ENCODE data around the gene TNFRSF14. TPM values are rescaled to one million over a fixed set of nuclear protein-coding genes. Genes with fewer than 3 reads are reported as not detected.
A peak's percentile ranks its signal among the peaks of the same experiment; 100 is the strongest.

Gene TNFRSF14
- total and polyA plus RNA-seq, 4 donors: 33.9 to 137 (median 72.4) TPM

DNA sequence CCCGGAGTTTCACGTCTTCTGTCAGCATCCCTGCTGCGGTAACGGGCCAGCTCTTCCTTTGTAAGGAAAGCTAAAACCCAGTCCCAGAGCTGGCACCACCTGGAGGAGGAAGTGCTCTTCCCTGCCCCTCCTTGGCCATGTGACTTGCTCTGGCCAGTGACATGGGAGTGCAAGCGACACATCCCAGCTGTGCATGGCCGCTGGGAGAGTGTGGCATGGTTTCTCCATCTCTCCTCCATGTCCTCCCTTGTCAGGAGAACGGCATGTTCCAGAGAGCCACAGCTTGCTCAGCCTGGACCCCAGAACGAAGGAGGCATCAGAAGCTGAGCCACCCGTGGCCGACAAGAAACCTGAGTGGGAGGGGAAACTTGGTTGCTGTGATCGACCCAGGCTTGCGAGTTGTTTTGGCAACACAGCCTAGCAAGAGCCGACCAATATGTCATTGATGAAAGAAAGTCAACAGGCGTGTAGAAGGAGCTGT is 27.7 kb downstream of the TNFRSF14 start:
- Histone ChIP-seq H3K9me3 (ENCODE audit: control insufficient read depth, low read length) (no peaks in the 10 kb centered on the region), H3K36me3 (ENCODE audit: control insufficient read depth in 1 of 2, insufficient read depth in 2 of 2, low read length in 1 of 2) (no peaks in the 10 kb centered on the region), H3K27me3 (ENCODE audit: control insufficient read depth in 1 of 2, insufficient read depth in 2 of 2, low read length in 1 of 2) (no peaks in the 10 kb centered on the region), H3K4me1 (ENCODE audit: control insufficient read depth in 1 of 2, insufficient read depth in 2 of 2, low read length in 2 of 2) (no peaks in the 10 kb centered on the region), H3K4me3 (ENCODE audit: low read length in 2 of 2) (no peak overlapping the region), H3K27ac (ENCODE audit: low read depth in 1 of 2, low read length in 2 of 2) (no peak overlapping the region)
- intact Hi-C loops (cut with DNase I): loop anchor here in 1 of 2 donors (10.0 kb wide), 1 partner anchor 59 kb away; the partner anchor contains the start of gene PANK4
- DNase-seq: peak; percentile 29 to 43
- no peak for ATAC-seq (ENCODE audit: low FRiP score)
- WGBS, 2 donors: 44 to 45% methylated on average over 14 of the region's 14 CpGs

DNA sequence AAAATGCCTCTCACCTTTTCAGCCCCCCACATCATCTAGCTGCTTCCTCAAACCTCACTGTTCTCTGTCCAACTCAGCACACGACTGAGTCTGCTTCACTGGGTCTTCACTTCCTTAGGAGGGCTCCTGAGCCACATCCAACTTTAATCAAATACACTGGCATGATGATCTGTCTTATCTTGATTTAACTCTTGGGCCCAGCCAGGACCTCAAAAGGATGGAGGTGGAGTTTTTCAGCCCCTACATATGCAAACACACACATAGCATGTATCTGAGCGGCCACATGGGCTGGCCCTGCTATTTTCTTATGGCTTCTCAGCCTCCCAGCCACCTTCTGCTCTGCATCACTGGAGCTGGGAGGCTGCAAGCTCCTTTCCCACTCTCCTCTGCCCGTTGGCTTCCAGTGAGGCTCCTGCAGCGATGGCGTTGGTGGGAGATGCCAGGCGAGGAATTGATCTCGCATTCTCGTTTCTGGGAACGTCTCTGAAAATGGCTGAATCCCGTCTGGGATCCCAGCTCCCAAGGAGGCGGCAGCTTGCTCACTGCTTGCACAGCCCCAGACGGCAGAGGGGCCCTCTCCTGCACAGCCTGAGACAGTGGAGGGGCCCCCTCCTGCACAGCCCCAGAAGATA is 28.6 kb downstream of the TNFRSF14 start:
- Histone ChIP-seq H3K36me3 (ENCODE audit: control insufficient read depth in 1 of 2, insufficient read depth in 2 of 2, low read length in 1 of 2) (no peaks in the 10 kb centered on the region), H3K4me1 (ENCODE audit: control insufficient read depth in 1 of 2, insufficient read depth in 2 of 2, low read length in 2 of 2) (no peaks in the 10 kb centered on the region), H3K9me3 (ENCODE audit: control insufficient read depth, low read length) (no peaks in the 10 kb centered on the region), H3K4me3 (ENCODE audit: low read length in 2 of 2) (no peak overlapping the region), H3K27me3 (ENCODE audit: control insufficient read depth in 1 of 2, insufficient read depth in 2 of 2, low read length in 1 of 2) (no peaks in the 10 kb centered on the region), H3K27ac (ENCODE audit: low read depth in 1 of 2, low read length in 2 of 2) (no peak overlapping the region)
- intact Hi-C loops (cut with DNase I): loop anchor here (5.0 to 10.0 kb wide), 2 partner anchors 60 to 393 kb away; partner anchors contain the start of genes FAAP20 (in 1 of the 2) and PANK4 (in 1 of the 2)
- DNase-seq (peak; percentile 30 to 48), ATAC-seq (ENCODE audit: low FRiP score) (no peak)
- WGBS, 2 donors: 30 to 39% methylated on average over 12 of the region's 12 CpGs

DNA sequence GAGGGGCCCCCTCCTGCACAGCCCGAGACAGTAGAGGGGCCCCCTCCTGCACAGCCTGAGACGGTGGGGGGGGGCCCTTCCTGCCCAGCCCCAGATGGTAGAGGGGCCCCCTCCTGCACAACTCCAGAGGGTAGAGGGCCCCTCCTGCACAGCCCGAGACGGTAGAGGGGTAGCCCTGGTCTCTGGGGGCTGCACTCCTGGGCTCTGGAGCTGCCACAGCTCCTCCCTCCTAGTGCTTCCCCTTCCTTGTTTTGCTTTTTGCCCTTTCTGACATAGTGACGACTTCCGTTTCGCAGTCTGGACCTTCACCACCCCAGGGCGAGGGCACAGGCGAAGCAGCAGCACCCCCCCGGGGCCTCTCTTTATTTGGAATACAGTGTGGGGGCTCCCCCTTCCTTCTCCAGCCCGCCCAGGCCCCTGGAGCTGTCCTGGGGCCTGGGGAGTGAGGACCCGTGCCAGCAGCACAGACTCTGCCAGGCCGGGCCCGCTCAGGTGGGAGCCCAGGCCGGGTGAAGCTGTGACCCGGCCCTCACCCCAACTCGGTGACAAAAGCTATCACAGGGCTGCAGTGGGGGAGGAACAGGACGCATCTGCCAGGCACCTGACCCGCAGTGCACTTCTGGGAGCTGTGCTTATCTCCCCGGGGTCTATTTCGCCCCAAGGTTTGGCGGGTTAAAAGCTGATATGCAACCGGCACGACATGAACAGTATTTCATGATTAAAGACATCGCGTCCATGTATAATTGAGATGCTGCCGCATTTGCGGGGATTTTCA is 29.3 kb downstream of the TNFRSF14 start:
- intact Hi-C loops (cut with DNase I): loop anchor here (1.0 to 10.0 kb wide), 5 partner anchors 39 to 393 kb away; partner anchors contain the start of genes FAAP20 (in 1 of the 2), PANK4 (in 1 of the 2) and PEX10 (in 1 of the 2)

DNA sequence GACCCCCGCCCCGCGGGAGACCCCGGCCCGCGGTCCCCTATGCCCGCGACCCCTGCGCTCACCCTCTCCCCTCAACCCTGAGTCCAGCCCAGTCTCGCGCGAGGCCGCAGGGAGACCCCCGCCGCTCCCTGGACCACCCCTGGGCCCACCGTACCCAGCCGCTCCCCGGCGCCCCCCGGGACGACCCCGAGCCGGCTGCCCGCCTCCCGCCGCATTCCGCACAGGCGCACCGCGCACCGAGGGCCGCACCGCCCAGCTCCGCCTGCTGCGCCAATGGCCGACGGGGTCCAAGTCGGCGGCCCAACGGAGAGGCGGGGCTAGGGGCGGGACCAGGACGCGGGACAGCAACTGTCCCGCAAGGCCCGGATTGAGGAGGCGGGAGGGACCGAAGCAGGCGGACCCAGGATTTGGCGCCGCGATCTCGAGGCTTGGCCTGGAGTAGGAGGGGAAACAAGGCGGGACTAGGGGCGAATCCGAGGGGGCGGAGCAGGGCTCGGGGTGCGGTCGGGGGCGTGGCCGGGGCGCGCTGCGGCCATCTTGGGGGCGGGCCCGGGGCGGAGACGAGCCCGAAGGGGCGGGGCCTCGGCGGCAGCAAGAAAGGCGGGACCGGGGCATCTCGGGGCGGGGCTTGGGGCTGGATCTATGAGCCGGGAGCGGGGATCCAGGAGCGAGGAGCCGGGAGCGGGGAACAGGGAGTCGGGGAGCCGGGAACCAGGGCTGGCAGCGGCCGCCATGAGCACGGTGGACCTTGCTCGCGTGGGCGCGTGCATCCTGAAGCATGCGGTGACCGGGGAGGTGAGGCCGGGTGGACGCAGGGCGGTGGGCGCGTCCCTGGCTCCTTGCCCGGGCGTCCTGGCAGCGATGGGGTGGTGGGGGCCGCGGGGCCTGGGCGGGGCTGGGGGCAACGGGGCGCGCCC is 30.2 kb downstream of the TNFRSF14 start, which contains the start of gene PRXL2B:
Gene PRXL2B, plus strand, starts transcription at position 624 of the 917 bp plus-strand sequence. Its CDS starts 109 bp downstream, at position 733.
- Histone ChIP-seq H3K4me3 (ENCODE audit: low read length in 2 of 2) (peak within 1 kb of the TSS; percentile 61 to 70), H3K27ac (ENCODE audit: low read depth in 1 of 2, low read length in 2 of 2) (peak within 1 kb of the TSS; percentile 45 to 53), H3K36me3 (ENCODE audit: control insufficient read depth in 1 of 2, insufficient read depth in 2 of 2, low read length in 1 of 2) (no peaks in the 10 kb centered on the region), H3K9me3 (ENCODE audit: control insufficient read depth, low read length) (no peaks in the 10 kb centered on the region), H3K4me1 (ENCODE audit: control insufficient read depth in 1 of 2, insufficient read depth in 2 of 2, low read length in 2 of 2) (no peaks in the 10 kb centered on the region), H3K27me3 (ENCODE audit: control insufficient read depth in 1 of 2, insufficient read depth in 2 of 2, low read length in 1 of 2) (no peaks in the 10 kb centered on the region)
- 1% methylated on average over 80 to 107 of the region's 107 CpGs for WGBS, 2 donors
- peak; percentile 100 for DNase-seq
- peak; percentile 96 for ATAC-seq (ENCODE audit: low FRiP score)
- intact Hi-C loops (cut with DNase I): loop anchor here (1.0 to 10.0 kb wide), 5 partner anchors 40 to 394 kb away; partner anchors contain the start of genes FAAP20 (in 1 of the 2), PANK4 (in 1 of the 2) and PEX10 (in 1 of the 2)

More for the DNA sequence above, 29.3 kb downstream of the TNFRSF14 start:
- WGBS, 2 donors: 0 to 1% methylated on average over 27 to 28 of the region's 28 CpGs
- ATAC-seq (ENCODE audit: low FRiP score) (peak; percentile 17), DNase-seq (peak; percentile 83)
- Histone ChIP-seq H3K27ac (ENCODE audit: low read depth in 1 of 2, low read length in 2 of 2) (peak overlapping the region; percentile 12 to 45), H3K27me3 (ENCODE audit: control insufficient read depth in 1 of 2, insufficient read depth in 2 of 2, low read length in 1 of 2) (no peaks in the 10 kb centered on the region), H3K4me1 (ENCODE audit: control insufficient read depth in 1 of 2, insufficient read depth in 2 of 2, low read length in 2 of 2) (no peaks in the 10 kb centered on the region), H3K9me3 (ENCODE audit: control insufficient read depth, low read length) (no peaks in the 10 kb centered on the region), H3K4me3 (ENCODE audit: low read length in 2 of 2) (peak overlapping the region; percentile 61 to 70), H3K36me3 (ENCODE audit: control insufficient read depth in 1 of 2, insufficient read depth in 2 of 2, low read length in 1 of 2) (no peaks in the 10 kb centered on the region)

DNA sequence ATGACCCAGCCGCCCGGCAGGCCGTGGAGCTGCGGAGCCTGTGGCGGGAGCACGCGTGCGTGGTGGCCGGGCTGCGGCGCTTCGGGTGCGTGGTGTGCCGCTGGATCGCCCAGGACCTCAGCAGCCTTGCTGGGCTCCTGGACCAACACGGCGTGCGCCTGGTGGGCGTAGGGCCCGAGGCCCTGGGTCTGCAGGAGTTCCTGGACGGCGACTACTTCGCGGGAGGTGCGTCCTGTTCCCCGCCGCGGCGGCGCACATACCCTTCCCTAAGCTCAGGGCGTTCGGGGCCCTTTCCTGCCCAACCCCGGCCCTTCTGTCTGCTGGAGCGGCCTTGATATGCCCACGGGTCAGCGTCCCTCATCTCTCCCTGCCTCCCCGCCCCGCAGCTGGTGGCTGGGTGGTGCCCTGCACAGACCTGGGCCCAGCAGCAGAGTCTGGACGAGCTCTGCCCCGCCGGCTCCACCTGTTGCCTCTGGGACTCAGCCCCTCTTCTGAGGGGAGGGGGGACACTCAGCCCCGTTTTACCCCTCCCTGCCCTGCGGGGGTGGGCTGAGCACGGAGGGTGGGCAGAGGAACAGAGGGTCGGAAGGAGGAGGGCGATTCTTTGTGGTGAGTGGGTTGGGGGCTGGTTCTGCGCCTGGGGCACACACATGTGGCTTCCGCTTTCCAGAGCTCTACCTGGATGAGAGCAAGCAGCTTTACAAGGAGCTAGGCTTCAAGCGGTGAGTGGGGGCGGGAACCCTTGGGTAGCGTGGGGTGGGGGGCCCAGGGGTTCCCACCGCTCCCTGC is 31.1 kb downstream of the TNFRSF14 start:
- ATAC-seq (ENCODE audit: low FRiP score): no peak
- peak; percentile 69 to 81 for DNase-seq

DNA sequence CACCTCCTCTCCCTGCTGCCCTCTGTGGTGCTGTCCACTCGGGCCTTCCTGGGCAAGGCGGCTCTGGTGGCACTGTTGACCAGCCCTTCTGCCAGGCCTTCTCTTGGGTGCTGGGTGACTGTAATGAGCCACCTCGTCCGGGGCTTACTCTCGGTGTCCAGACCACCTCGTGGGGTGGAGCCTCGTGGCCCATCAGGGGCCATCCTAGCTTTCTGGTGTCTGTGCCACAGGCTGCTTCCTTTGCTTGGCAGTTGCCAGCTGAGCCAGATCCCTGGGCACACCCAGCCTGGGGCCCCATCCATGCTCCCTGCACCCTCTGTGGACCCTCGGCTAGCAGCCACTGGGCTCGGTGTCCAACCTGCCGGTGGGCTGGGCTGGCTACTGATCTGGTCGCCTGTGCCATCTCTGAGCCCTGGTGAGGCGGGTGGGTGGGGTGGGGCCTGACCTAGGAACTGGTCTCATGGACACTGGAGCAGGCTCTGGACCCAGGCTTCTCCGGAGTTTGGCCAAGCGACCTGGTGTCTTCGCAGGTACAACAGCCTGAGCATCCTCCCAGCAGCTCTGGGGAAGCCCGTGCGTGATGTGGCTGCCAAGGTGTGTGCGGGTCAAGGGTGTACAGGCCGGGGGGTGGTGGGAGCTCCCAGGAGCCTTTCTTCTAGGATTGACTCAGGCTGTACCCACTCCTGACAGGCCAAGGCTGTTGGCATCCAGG is 31.8 kb downstream of the TNFRSF14 start:
- Histone ChIP-seq H3K36me3 (ENCODE audit: control insufficient read depth in 1 of 2, insufficient read depth in 2 of 2, low read length in 1 of 2) (no peaks in the 10 kb centered on the region), H3K4me3 (ENCODE audit: low read length in 2 of 2) (no peak overlapping the region), H3K27me3 (ENCODE audit: control insufficient read depth in 1 of 2, insufficient read depth in 2 of 2, low read length in 1 of 2) (no peaks in the 10 kb centered on the region), H3K9me3 (ENCODE audit: control insufficient read depth, low read length) (no peaks in the 10 kb centered on the region), H3K27ac (ENCODE audit: low read depth in 1 of 2, low read length in 2 of 2) (no peak overlapping the region), H3K4me1 (ENCODE audit: control insufficient read depth in 1 of 2, insufficient read depth in 2 of 2, low read length in 2 of 2) (no peaks in the 10 kb centered on the region)
- 90 to 92% methylated on average over 19 of the region's 19 CpGs for WGBS, 2 donors
- ATAC-seq (ENCODE audit: low FRiP score) (no peak), DNase-seq (peak; percentile 52 to 71)
- intact Hi-C loops (cut with DNase I): loop anchor here (2.0 to 10.0 kb wide), 3 partner anchors 55 to 396 kb away; partner anchors contain the start of genes FAAP20 (in 1 of the 2) and PANK4 (in 1 of the 2)

More for the DNA sequence above, 31.1 kb downstream of the TNFRSF14 start:
- H3K27ac ChIP-seq (ENCODE audit: low read depth in 1 of 2, low read length in 2 of 2): no peak overlapping the region
- H3K36me3 ChIP-seq (ENCODE audit: control insufficient read depth in 1 of 2, insufficient read depth in 2 of 2, low read length in 1 of 2): no peaks in the 10 kb centered on the region
- 14 to 15% methylated on average over 46 to 52 of the region's 52 CpGs for WGBS, 2 donors
- intact Hi-C loops (cut with DNase I): loop anchor here (2.0 to 10.0 kb wide), 3 partner anchors 56 to 395 kb away; partner anchors contain the start of genes FAAP20 (in 1 of the 2) and PANK4 (in 1 of the 2)
- H3K27me3 ChIP-seq (ENCODE audit: control insufficient read depth in 1 of 2, insufficient read depth in 2 of 2, low read length in 1 of 2): no peaks in the 10 kb centered on the region
- H3K4me1 ChIP-seq (ENCODE audit: control insufficient read depth in 1 of 2, insufficient read depth in 2 of 2, low read length in 2 of 2): no peaks in the 10 kb centered on the region
- H3K4me3 ChIP-seq (ENCODE audit: low read length in 2 of 2): peak overlapping the region; percentile 37 to 61
- no peaks in the 10 kb centered on the region for H3K9me3 ChIP-seq (ENCODE audit: control insufficient read depth, low read length)
